Measurements from ENCODE around the gene BUB3.

- TF ChIP-seq CTCF (IDR thresholded peaks at IDR 0.05) (no peak), EZH2phosphoT487 (IDR thresholded peaks at IDR 0.05) (no peak), EZH2 (IDR thresholded peaks at IDR 0.05) (peak; percentile 23)
Measured at GRCh38 chr10:123139165-123139520, 15.1 kb upstream of the BUB3 start.

Measured in neural progenitor cell (in vitro differentiated cells).